HFF-Myc (cell line): ENCODE results near the gene YIPF3.
"Not testable (repeated sequence)": the region's sequence is repeated elsewhere in the genome, so short reads cannot be mapped to it uniquely, and the experiment has no call there.

ENCODE experiments used
- DNase-seq: peaks from one replicate; pipeline ENCODE4 v3.0.0-alpha.2; 2011; ENCODE audit warnings: low read depth; ENCODE audit errors: extremely low read depth
- H3K4me3 ChIP-seq: replicated peaks from 2 replicates; pipeline ENCODE4 v1.5.1; 2011; ENCODE audit warnings: low read depth, mild to moderate bottlenecking, control low read depth, low read length
- TF ChIP-seq, protein P1 (sequence below): IDR thresholded peaks from 2 replicates; pipeline ENCODE4 v1.5.1; 2012; ENCODE audit warnings: mild to moderate bottlenecking, low read depth, low read length, control low read depth; ENCODE audit errors: missing control alignments

The YIPF3 gene

DNA sequence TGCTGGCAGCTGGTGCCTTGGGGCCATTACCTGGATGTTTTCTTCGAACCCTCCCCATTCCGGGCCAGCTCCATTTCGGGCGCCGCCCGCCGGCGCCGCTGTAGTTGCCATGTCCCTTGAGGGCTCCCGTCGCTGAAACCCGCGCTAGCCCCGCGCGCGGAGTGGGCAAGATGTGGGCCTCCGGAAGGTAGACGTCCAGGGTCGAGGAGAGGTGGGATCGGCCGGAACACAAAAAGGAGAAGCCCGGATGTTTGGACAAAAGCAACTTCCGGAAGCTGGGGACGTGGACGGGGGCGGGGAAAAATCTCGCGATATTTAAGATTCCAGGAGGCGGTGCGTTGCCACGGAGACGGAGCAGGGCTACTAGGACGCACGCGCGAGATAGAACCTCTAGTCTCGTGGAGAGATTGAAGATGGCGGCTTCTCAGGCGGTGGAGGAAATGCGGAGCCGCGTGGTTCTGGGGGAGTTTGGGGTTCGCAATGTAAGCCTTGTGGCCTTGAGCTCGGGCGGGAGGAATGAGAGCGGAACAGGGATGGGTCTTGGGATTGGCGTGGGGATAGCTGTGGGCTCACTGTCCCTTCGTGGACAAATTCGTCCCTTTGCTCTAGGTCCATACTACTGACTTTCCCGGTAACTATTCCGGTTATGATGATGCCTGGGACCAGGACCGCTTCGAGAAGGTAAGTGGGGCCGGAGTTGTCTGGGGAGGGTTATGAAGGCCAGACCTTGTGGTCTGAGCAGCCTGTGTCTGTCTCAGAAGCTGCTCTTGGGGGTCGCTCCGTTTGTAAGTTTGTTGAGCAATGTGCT lies at the start of gene YIPF3, which contains the start of gene POLR1C:
TSS of gene YIPF3 (minus strand) at position 230 of the 808 bp plus-strand sequence. CDS start at position 111, 119 bp downstream.
TSS of gene POLR1C (plus strand) at position 393 of the 808 bp plus-strand sequence. CDS start at position 414, 21 bp downstream.
- TF ChIP-seq, protein P1, sequence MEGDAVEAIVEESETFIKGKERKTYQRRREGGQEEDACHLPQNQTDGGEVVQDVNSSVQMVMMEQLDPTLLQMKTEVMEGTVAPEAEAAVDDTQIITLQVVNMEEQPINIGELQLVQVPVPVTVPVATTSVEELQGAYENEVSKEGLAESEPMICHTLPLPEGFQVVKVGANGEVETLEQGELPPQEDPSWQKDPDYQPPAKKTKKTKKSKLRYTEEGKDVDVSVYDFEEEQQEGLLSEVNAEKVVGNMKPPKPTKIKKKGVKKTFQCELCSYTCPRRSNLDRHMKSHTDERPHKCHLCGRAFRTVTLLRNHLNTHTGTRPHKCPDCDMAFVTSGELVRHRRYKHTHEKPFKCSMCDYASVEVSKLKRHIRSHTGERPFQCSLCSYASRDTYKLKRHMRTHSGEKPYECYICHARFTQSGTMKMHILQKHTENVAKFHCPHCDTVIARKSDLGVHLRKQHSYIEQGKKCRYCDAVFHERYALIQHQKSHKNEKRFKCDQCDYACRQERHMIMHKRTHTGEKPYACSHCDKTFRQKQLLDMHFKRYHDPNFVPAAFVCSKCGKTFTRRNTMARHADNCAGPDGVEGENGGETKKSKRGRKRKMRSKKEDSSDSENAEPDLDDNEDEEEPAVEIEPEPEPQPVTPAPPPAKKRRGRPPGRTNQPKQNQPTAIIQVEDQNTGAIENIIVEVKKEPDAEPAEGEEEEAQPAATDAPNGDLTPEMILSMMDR: no peak
- H3K4me3 ChIP-seq: peak within 1 kb of the TSS; percentile 99
- DNase-seq: peak; percentile 96

- no peak for DNase-seq
- TF ChIP-seq, protein P1: no peak
- no peak overlapping the region for H3K4me3 ChIP-seq
Measured at GRCh38 chr6:43559328-43559727, 42.6 kb upstream of the YIPF3 start.

DNA sequence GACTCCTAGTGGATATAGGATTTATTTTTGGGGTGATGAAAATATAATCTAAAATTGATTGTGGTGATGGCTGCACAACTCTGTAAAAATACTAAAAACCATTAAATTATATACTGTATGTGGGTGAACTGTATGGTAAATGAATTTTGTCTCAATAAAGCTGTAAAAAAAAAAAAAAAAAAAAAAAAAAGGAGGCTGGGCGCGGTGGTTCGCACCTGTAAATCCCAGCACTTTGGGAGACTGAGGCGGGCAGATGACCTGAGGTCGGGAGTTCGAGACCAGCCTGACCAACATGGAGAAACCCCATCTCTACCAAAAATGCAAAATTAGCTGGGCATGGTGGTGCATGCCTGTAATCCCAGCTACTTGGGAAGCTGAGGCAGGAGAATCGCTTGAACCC lies 40.9 kb upstream of the YIPF3 start:
- DNase-seq, H3K4me3 ChIP-seq: not testable (repeated sequence)

GRCh38 chr6:43547222-43547621 lies 30.5 kb upstream of the YIPF3 start:
- no peak for DNase-seq
- TF ChIP-seq, protein P1: no peak
- H3K4me3 ChIP-seq: no peak overlapping the region

DNA sequence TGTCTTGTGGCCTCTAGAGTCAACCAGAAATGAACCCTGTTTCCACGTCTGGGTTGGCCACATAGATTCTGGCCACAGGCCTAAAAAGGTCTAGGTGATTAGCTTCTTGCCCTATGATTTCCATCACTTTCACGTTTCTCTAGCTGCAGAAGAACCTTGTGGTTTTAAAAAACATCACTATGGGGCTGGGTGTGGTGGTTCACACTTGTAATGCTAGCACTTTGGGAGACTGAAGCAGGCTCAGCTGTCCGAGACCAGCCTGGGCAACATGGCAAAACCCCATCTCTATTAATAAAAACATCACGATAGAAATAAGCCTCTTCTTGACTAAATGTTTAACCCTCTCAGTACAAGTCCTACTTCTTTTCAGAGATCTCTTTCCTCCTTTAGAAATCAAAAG lies 27.7 kb upstream of the YIPF3 start:
- TF ChIP-seq, protein P1: no peak
- H3K4me3 ChIP-seq: no peak overlapping the region
- no peak for DNase-seq

- TF ChIP-seq, protein P1: no peak
- no peak overlapping the region for H3K4me3 ChIP-seq
- no peak for DNase-seq
Measured at GRCh38 chr6:43541774-43542471, 25.2 kb upstream of the YIPF3 start.

GRCh38 chr6:43540507-43540906 lies 23.8 kb upstream of the YIPF3 start:
- DNase-seq: no peak
- TF ChIP-seq, protein P1: no peak

GRCh38 chr6:43539409-43539808 lies 22.7 kb upstream of the YIPF3 start:
- DNase-seq, H3K4me3 ChIP-seq: not testable (repeated sequence)

More at GRCh38 chr6:43540507-43540906, 23.8 kb upstream of the YIPF3 start:
- H3K4me3 ChIP-seq: no peak overlapping the region

DNA sequence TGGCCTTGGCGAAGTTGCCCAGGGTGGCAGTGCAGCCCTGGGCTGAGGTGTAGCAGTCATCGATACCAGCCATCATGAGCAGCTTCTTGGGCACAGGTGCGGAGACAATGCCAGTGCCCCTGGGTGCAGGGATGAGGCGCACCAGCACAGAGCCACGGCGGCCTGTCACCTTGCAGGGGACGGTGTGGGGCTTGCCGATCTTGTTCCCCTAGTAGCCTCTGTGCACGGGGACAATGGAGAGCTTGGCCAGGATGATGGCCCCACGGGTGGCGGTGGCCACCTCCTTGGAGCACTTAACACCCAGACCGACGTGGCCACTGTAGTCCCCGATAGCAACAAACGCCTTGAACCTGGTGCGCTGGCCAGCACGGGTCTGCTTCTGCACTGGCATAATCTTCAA lies 22.3 kb upstream of the YIPF3 start:
- DNase-seq, H3K4me3 ChIP-seq: not testable (repeated sequence)
